K562 (cell line): ENCODE data around the gene CDH12. TPM values are rescaled to one million over a fixed set of nuclear protein-coding genes. Genes with fewer than 3 reads are reported as not detected.

Experiments
- ATAC-seq: fragments of 200-7000 bp; cut with Tn5 transposase; 3 replicates; pipeline ENCODE4 v1.9.1; 2020; ENCODE audit warnings: moderate library complexity
- BruUV-seq: library from RNA; stranded (reverse); fragments of 400-500 nt; replicated peaks from 2 replicates; lab custom pipeline; 2021; lab: Mats Ljungman, UMichigan
- CTCF ChIA-PET: fragments of 300-600 bp; formaldehyde crosslinking; extraction: SDS; loops from one replicate; lab custom pipeline; 2021; ENCODE audit warnings: low intra/inter-chr PET ratio; lab: Yijun Ruan, JAX
- POLR2A ChIA-PET: fragments of 300-600, 350-650 bp; sonication (Branson Sonifier 250); formaldehyde crosslinking; extraction: SDS; loops from one replicate; lab custom pipeline; 2021; ENCODE audit warnings: antibody characterized with exemption, inconsistent platforms; lab: Yijun Ruan, JAX
- DNase-seq, 4 experiments: peaks; one replicate each; pipeline versions ENCODE4 v3.0.0 to v3.0.0-alpha.2; 2011 to 2018; ENCODE audit warnings: low spot score in 3 of 4, mixed read lengths in 3 of 4; ENCODE audit errors: extremely low read depth in 1 of 4
- FAIRE-seq: peaks from 2 replicates; lab custom pipeline; 2011; peaks lifted over from hg19 to GRCh38; lab: Jason Lieb, UNC
- H2AFZ ChIP-seq: 2 replicates; pipeline ENCODE4 v1.6.0; 2011; ENCODE audit warnings: low read depth, low read length, control low read depth, inconsistent platforms
- H3K27ac ChIP-seq: fragments of 200-600 bp; 3 replicates; pipeline ENCODE4 v1.8.0; 2011; ENCODE audit warnings: low read depth, mild to moderate bottlenecking, control low read depth, inconsistent platforms, low read length, moderate library complexity, mixed read lengths; ENCODE audit errors: extremely low read depth
- H3K27me3 ChIP-seq, 2 experiments: fragments of 300-600 bp in 1 of 2; 2 replicates in 1 of 2; 3 replicates in 1 of 2; pipeline versions ENCODE4 v1.6.0 to v1.8.0; 2011; ENCODE audit warnings: inconsistent platforms in 2 of 2, low read length in 2 of 2, mild to moderate bottlenecking in 1 of 2, mixed read lengths in 1 of 2, moderate library complexity in 1 of 2; ENCODE audit not compliant: control insufficient read depth in 2 of 2, insufficient read depth in 2 of 2
- H3K36me3 ChIP-seq: fragments of 300-600 bp; 3 replicates; pipeline ENCODE4 v1.8.0; 2011; ENCODE audit warnings: mild to moderate bottlenecking, low read length, inconsistent platforms; ENCODE audit not compliant: control insufficient read depth, insufficient read depth
- H3K4me1 ChIP-seq, 2 experiments: fragments of 200-600 bp in 1 of 2; replicated peaks in 1 of 2; 2 replicates in 1 of 2; 3 replicates in 1 of 2; pipeline versions ENCODE4 v1.5.1 to v1.8.0; 2011; ENCODE audit warnings: inconsistent platforms in 2 of 2, low read length in 2 of 2, mild to moderate bottlenecking in 1 of 2, mixed read lengths in 1 of 2, moderate library complexity in 1 of 2; ENCODE audit not compliant: control insufficient read depth in 2 of 2, insufficient read depth in 2 of 2
- H3K4me2 ChIP-seq: 2 replicates; pipeline ENCODE4 v1.6.1; 2011; ENCODE audit warnings: low read length, control low read depth, inconsistent platforms, mixed read lengths; ENCODE audit not compliant: insufficient read depth
- H3K4me3 ChIP-seq: fragments of 200-600 bp; sonication (generic), shearing (Covaris generic); 2 replicates; pipeline ENCODE4 v1.5.1; 2016; ENCODE audit warnings: control low read depth, inconsistent platforms
- H3K79me2 ChIP-seq: fragments of 200-600 bp; 3 replicates; pipeline ENCODE4 v1.8.0; 2011; ENCODE audit warnings: low read length, inconsistent platforms; ENCODE audit not compliant: control insufficient read depth, insufficient read depth
- H3K9ac ChIP-seq, 2 experiments: 2 replicates each; pipeline versions ENCODE4 v1.6.0 to v1.6.1; 2011; ENCODE audit warnings: low read depth in 2 of 2, low read length in 2 of 2, control low read depth in 1 of 2, inconsistent platforms in 1 of 2, mild to moderate bottlenecking in 1 of 2, mixed read lengths in 1 of 2; ENCODE audit not compliant: insufficient read depth in 1 of 2
- H3K9me1 ChIP-seq: one replicate; pipeline ENCODE4 v1.6.0; 2011; ENCODE audit warnings: inconsistent platforms, mild to moderate bottlenecking, low read length, moderate library complexity; ENCODE audit not compliant: control insufficient read depth, insufficient read depth
- H3K9me3 ChIP-seq: replicated peaks from 2 replicates; pipeline ENCODE4 v1.5.1; 2011; ENCODE audit warnings: low read depth, low read length, inconsistent platforms; ENCODE audit not compliant: control insufficient read depth, insufficient read depth
- H4K20me1 ChIP-seq: replicated peaks from 2 replicates; pipeline ENCODE4 v1.6.1; 2011; ENCODE audit warnings: low read length, inconsistent platforms, mixed read lengths; ENCODE audit not compliant: control insufficient read depth, insufficient read depth
- CREBBP ChIP-seq: IDR thresholded peaks from one replicate; pipeline ENCODE4 v1.6.1; 2012; ENCODE audit warnings: low read depth, mild to moderate bottlenecking, control low read depth, inconsistent platforms, low read length
- IRF2 ChIP-seq: sonication (generic); formaldehyde crosslinking; IDR thresholded peaks from 2 replicates; pipeline ENCODE4 v1.8.1; 2022; ENCODE audit warnings: mild to moderate bottlenecking, missing genetic modification reagents
- RCOR1 ChIP-seq, 2 experiments: IDR thresholded peaks; 2 replicates each; pipeline ENCODE4 v1.6.1; 2012; ENCODE audit warnings: low read depth in 2 of 2, low read length in 2 of 2, borderline replicate concordance in 1 of 2, improper control_type of control experiment in 1 of 2
- STAT5B ChIP-seq: fragments of 250-450 bp; sonication (Bioruptor Pico); IDR thresholded peaks from 2 replicates; pipeline ENCODE4 v1.8.0; 2021; ENCODE audit warnings: mild to moderate bottlenecking, inconsistent platforms
- VEZF1 ChIP-seq: fragments of 200-800 bp; sonication (Bioruptor generic); IDR thresholded peaks from 2 replicates; pipeline ENCODE4 v1.6.1; 2017; ENCODE audit warnings: missing genetic modification characterization, missing compliant biosample characterization
- ZKSCAN1 ChIP-seq: fragments of 150-350 bp; IDR thresholded peaks from 2 replicates; pipeline ENCODE4 v1.6.1; 2016; ENCODE audit warnings: low read depth, low read length
- ZMIZ1 ChIP-seq, 2 experiments: fragments of 150-350 bp in 1 of 2; IDR thresholded peaks; 2 replicates each; pipeline ENCODE4 v1.6.1; 2012 to 2016; ENCODE audit warnings: low read depth in 2 of 2, low read length in 2 of 2, mild to moderate bottlenecking in 1 of 2, moderate library complexity in 1 of 2
- ZNF398 ChIP-seq: fragments of 250-450 bp; sonication (Bioruptor Pico); IDR thresholded peaks from 2 replicates; pipeline ENCODE4 v1.8.0; 2021; ENCODE audit warnings: moderate library complexity, mild to moderate bottlenecking, inconsistent platforms
- WGBS: fragments of 100-300 bp; shearing (Covaris generic); methylation state at CpG from one replicate; pipeline ENCODE4 v1.1.6; 2016; ENCODE audit warnings: low coverage, mixed read lengths; ENCODE audit not compliant: insufficient coverage; ENCODE audit errors: missing lambda C conversion rate; 5-methylcytosine and 5-hydroxymethylcytosine counted together
- in situ Hi-C: fragments of 300-500 bp; cut with MboI; formaldehyde crosslinking; loops from 4 replicates; pipeline ENCODE4 v1.15.0; 2018; ENCODE audit warnings: inconsistent platforms, mixed read lengths
- intact Hi-C: fragments of 100-400 bp; cut with micrococcal nuclease; formaldehyde crosslinking; loops from 2 replicates; pipeline ENCODE4 v1.14.2; 2022
- polyA plus RNA-seq, 8 experiments: library from polyadenylated mRNA; depleted of rRNA in 4 of 8; stranded (reverse) in 5 of 8; unstranded in 3 of 8; fragments of >200 nt; fragmentation: Nextera tagmentation in 2 of 8; fragmentation: Illumina TruSeq in 1 of 8; extraction: Ambion mirVana in 2 of 8; extraction: Trizol in 1 of 8; gene quantifications; 2 replicates each; pipeline versions ENCODE4 v1.2.1 to v1.2.3, GENCODE V29; 2011 to 2014; ENCODE audit warnings: inconsistent platforms in 1 of 8, missing spikeins in 1 of 8
- total RNA-seq, 7 experiments: library from RNA; depleted of rRNA in 6 of 7; stranded (reverse); fragments of >200 nt in 6 of 7; fragmentation: Illumina TruSeq in 2 of 7; extraction: Trizol in 2 of 7; gene quantifications; 2 replicates each; pipeline versions ENCODE4 v1.2.1 to v1.2.3, GENCODE V29; 2011 to 2021; ENCODE audit warnings: low replicate concordance in 1 of 7

CDH12 gene
- total and polyA plus RNA-seq, 9 of the 15 experiments (the other 6 are each of a cell fraction or from before 2014, with no cell fraction given): 0.03 to 1.7 (median 0.37) TPM

GRCh38 chr5:22650511-22650910 is 202.6 kb downstream of the CDH12 start:
- CTCF ChIA-PET: no interaction called here
- in situ Hi-C loops: no loop called here
- intact Hi-C loops: no loop called here
- POLR2A ChIA-PET: no interaction called here
- no TSS peak for BruUV-seq
- 0% methylated on average over 2 of the region's 2 CpGs for WGBS
- no peak for ATAC-seq
- Histone ChIP-seq H3K79me2 (no peaks in the 10 kb centered on the region), H3K4me1 (no peaks in the 10 kb centered on the region), H2AFZ (no peak overlapping the region), H3K27me3 (no peaks in the 10 kb centered on the region)
- DNase-seq: no peak
- no peak for TF ChIP-seq VEZF1
- TF ChIP-seq, all 486 proteins: peak for 0
- Histone ChIP-seq H3K9me3 (no peaks in the 10 kb centered on the region), H3K9ac (no peak overlapping the region), H3K36me3 (no peaks in the 10 kb centered on the region), H4K20me1 (no peaks in the 10 kb centered on the region), H3K4me3 (no peak overlapping the region), H3K9me1 (no peaks in the 10 kb centered on the region), H3K4me2 (no peak overlapping the region), H3K27ac (no peak overlapping the region)
- no peak for FAIRE-seq

- CTCF ChIA-PET: no interaction called here
- FAIRE-seq: no peak
- intact Hi-C loops: no loop called here
- no peak for TF ChIP-seq ZKSCAN1
- TF ChIP-seq RCOR1 (IDR thresholded peaks at IDR 0.05; ENCODE audit: borderline replicate concordance in 1 of 2, low read depth in 2 of 2, low read length in 2 of 2): no peak
- TF ChIP-seq ZMIZ1 (IDR thresholded peaks at IDR 0.05; ENCODE audit: low read depth in 2 of 2, low read length in 2 of 2): no peak
- TF ChIP-seq STAT5B: no peak
- TF ChIP-seq CREBBP: no peak
- TF ChIP-seq ZNF398 (CRISPR knock-in tag): no peak
- TF ChIP-seq IRF2 (CRISPR knock-in tag): no peak
These were observed 204.1 kb downstream of the CDH12 start for GRCh38 chr5:22649074-22649473.

More at GRCh38 chr5:22649074-22649473, 204.1 kb downstream of the CDH12 start:
- in situ Hi-C loops: no loop called here
- no TSS peak for BruUV-seq
- Histone ChIP-seq H3K9me3 (no peaks in the 10 kb centered on the region), H3K4me1 (no peaks in the 10 kb centered on the region), H3K79me2 (no peaks in the 10 kb centered on the region), H3K9ac (no peak overlapping the region), H2AFZ (no peak overlapping the region), H3K27me3 (no peaks in the 10 kb centered on the region), H3K27ac (no peak overlapping the region), H3K4me2 (no peak overlapping the region), H3K9me1 (no peaks in the 10 kb centered on the region), H3K36me3 (no peaks in the 10 kb centered on the region), H4K20me1 (no peaks in the 10 kb centered on the region), H3K4me3 (no peak overlapping the region)
- WGBS: 0% methylated on average over 1 of the region's 1 CpG
- POLR2A ChIA-PET: no interaction called here
- no peak for DNase-seq
- ATAC-seq: no peak
